IPS-15b (cell line): ENCODE measurements around the gene LYZL6.
"Not testable (repeated sequence)": the region's sequence is repeated elsewhere in the genome, so short reads cannot be mapped to it uniquely, and the experiment has no call there.

Experiments used
- H3K27me3 ChIP-seq: one replicate; pipeline ENCODE4 v1.6.1; 2013; ENCODE audit warnings: low read length; ENCODE audit not compliant: control insufficient read depth, insufficient read depth
- H3K36me3 ChIP-seq: one replicate; pipeline ENCODE4 v1.6.1; 2013; ENCODE audit warnings: low read length; ENCODE audit not compliant: control insufficient read depth, insufficient read depth
- H3K4me1 ChIP-seq: one replicate; pipeline ENCODE4 v1.6.1; 2013; ENCODE audit warnings: mild to moderate bottlenecking, low read length; ENCODE audit not compliant: control insufficient read depth, insufficient read depth
- H3K4me3 ChIP-seq: one replicate; pipeline ENCODE4 v1.5.1; 2013; ENCODE audit warnings: low read depth, low read length
- H3K9ac ChIP-seq: one replicate; pipeline ENCODE4 v1.6.1; 2013; ENCODE audit warnings: low read depth, mild to moderate bottlenecking, low read length
- H3K9me3 ChIP-seq: one replicate; pipeline ENCODE4 v1.6.1; 2013; ENCODE audit warnings: mild to moderate bottlenecking, low read length; ENCODE audit not compliant: control insufficient read depth, insufficient read depth

Gene LYZL6

GRCh38 chr17:35901631-35902175 is 41.8 kb downstream of the LYZL6 start:
- H3K36me3 ChIP-seq = no peaks in the 10 kb centered on the region
- no peak overlapping the region for H3K4me3 ChIP-seq
- H3K4me1 ChIP-seq = no peaks in the 10 kb centered on the region
- H3K9me3 ChIP-seq = no peaks in the 10 kb centered on the region
- no peaks in the 10 kb centered on the region for H3K27me3 ChIP-seq
- no peak overlapping the region for H3K9ac ChIP-seq

DNA sequence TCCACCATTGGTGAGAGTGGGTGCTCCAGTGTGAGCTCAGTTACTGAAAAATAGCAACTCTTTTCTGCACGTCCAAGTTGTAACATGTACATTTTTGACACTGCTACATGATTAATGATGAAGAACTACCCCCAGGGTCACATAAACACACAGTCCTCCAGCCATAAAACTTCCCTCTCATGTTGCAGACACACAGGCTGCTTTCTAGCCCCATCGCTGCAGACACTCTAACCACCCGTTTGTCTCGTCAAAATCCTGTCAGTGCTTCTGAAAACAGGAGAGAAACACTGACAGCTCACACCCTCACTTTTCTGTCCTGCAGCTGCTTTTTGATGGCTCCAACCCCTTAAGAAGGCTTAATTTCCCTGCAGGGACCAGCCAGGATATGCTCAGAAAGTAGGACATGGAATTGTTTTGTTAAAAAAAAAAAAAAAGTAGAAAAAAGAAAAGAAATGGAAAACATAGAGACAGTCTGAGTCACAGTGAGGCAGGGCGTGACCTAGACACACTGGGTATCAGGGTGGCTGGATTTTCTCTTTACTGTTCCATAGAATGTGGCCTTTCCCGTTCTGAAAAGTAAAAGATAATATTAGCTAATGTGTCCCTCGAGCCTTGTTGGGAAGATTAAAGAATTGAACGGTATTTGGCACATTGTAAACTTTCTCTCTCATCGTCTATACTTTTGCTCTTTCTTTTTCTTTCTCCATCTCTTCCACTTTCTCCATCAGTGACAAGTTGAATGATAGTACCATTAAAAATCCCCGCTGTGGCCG is 42.6 kb downstream of the LYZL6 start:
- H3K4me1 ChIP-seq = no peaks in the 10 kb centered on the region
- H3K9me3 ChIP-seq = no peaks in the 10 kb centered on the region
- H3K4me3 ChIP-seq = no peak overlapping the region
- H3K36me3 ChIP-seq = no peaks in the 10 kb centered on the region
- H3K27me3 ChIP-seq = no peaks in the 10 kb centered on the region
- H3K9ac ChIP-seq = no peak overlapping the region

GRCh38 chr17:35900280-35900679 is 43.2 kb downstream of the LYZL6 start:
- Histone ChIP-seq H3K9me3 (no peaks in the 10 kb centered on the region), H3K36me3 (no peaks in the 10 kb centered on the region), H3K27me3 (no peaks in the 10 kb centered on the region), H3K4me1 (no peaks in the 10 kb centered on the region), H3K4me3 (no peak overlapping the region), H3K9ac (no peak overlapping the region)

DNA sequence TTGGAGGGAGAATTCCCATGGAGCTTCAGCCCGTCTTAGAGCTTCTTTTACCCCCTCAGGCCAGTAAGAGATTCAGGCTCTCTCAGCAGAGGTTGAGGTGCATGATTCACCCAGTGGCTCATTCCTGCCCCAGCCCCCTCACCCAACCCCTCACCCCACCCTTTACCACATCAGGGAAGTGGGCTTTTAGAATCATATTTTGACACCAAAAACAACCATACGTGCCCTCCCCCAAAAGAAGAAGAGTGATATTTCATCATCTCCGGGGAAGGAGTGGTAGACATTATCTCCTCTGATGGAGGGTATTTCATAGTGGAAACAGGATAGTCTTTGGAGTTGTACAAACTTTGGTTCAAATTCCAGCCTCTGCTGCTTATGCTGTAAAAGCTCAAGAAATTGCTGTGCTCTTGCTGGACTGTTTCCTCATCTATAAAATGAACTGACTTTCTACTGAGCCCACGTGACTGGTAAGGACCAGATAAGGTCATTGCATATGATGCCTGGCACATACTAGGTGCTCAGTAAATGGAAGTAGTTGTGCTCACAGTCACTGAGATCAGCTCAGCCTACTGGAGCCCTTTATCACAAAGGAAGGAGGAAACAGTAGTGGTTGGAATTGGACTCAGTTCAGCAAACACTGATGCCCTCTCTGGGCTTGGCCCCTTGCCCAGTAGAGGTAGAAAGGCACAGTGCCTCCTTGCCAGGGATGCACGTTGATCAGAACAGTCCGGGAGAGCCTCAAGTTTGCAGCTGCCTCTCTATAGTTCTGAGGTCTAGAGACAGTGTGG is 45.0 kb downstream of the LYZL6 start:
- no peaks in the 10 kb centered on the region for H3K4me1 ChIP-seq
- H3K9ac ChIP-seq = no peak overlapping the region
- H3K27me3 ChIP-seq = no peaks in the 10 kb centered on the region
- no peaks in the 10 kb centered on the region for H3K9me3 ChIP-seq
- H3K36me3 ChIP-seq = no peaks in the 10 kb centered on the region
- H3K4me3 ChIP-seq = no peak overlapping the region

DNA sequence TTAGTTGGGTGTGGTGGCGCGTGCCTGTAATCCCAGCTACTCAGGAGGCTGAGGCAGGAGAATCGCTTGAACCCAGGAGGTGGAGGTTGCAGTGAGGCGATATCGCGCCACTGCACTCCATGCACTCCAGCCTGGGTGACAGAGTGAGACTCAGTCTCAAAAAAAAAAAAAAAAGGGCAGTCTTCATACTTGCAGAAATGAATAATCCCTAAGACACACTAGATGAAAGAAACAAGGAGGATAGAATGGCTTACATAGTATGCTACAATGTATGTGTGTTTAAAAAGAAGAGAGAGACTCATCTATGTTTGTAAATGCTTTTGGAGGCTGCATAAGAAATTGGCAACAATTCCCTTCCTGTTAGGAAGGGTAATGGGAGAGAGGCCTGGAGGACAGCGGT is 45.7 kb downstream of the LYZL6 start:
- H3K36me3 ChIP-seq, H3K4me3 ChIP-seq, H3K27me3 ChIP-seq, H3K4me1 ChIP-seq, H3K9ac ChIP-seq, H3K9me3 ChIP-seq: not testable (repeated sequence)

DNA sequence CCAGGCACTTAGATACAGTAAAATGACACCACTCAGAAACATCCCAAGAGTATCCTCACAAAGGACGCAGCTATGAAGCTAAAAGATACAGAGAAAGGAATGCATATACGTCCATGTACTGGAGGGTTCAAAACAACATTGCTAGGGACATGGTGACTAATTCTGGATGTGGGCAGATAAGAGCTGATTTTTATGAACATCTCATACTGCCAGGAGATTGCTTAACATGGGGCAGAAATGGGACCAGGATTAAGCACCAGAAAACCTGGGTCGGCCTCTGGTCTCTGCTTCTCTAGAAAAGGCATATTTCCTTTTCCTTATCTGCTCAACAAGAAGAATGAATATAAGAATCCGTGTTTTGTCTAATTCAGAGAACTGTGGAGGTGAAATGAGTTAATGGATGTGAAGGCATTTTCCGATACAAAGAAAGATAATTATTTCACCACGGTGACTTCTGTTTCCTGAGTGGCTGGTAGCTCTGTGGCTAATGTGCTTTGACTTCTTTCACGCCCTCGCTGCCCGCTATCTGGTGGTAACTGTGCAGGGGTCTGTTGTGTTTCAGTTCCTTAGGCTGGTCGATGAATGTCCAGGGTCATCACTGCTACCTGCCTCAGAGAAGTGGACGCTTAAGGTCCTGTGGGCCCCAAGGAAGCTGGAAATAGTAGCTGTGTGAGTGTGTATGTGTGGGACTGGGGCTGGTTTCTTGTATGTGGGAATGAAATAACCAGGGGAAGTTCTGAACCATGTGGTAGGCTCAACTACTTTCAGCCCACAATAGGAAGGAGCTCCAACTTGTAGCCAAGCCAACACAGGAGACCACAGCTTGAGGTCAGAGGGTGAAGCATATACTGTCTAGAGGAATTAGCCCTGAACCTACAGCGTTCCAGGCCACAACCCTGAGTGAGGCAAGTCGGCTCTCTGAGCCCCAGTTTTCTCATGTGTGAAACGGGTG is 47.6 kb downstream of the LYZL6 start:
- H3K36me3 ChIP-seq = no peaks in the 10 kb centered on the region
- no peaks in the 10 kb centered on the region for H3K9me3 ChIP-seq
- H3K27me3 ChIP-seq = no peaks in the 10 kb centered on the region
- peaks cover 3% of the 10 kb centered on the region for H3K4me1 ChIP-seq
- no peak overlapping the region for H3K9ac ChIP-seq
- no peak overlapping the region for H3K4me3 ChIP-seq

- H3K4me3 ChIP-seq = no peak overlapping the region
- no peaks in the 10 kb centered on the region for H3K27me3 ChIP-seq
- no peak overlapping the region for H3K9ac ChIP-seq
- H3K9me3 ChIP-seq = no peaks in the 10 kb centered on the region
- H3K36me3 ChIP-seq = no peaks in the 10 kb centered on the region
- peaks cover 9% of the 10 kb centered on the region for H3K4me1 ChIP-seq
These were observed 49.3 kb downstream of the LYZL6 start for GRCh38 chr17:35894206-35894605.

- Histone ChIP-seq H3K4me3 (no peak overlapping the region), H3K9me3 (no peaks in the 10 kb centered on the region), H3K27me3 (no peaks in the 10 kb centered on the region), H3K9ac (no peak overlapping the region), H3K36me3 (no peaks in the 10 kb centered on the region), H3K4me1 (peaks cover 9% of the 10 kb centered on the region)
These were observed 49.8 kb downstream of the LYZL6 start for GRCh38 chr17:35893751-35894150.

DNA sequence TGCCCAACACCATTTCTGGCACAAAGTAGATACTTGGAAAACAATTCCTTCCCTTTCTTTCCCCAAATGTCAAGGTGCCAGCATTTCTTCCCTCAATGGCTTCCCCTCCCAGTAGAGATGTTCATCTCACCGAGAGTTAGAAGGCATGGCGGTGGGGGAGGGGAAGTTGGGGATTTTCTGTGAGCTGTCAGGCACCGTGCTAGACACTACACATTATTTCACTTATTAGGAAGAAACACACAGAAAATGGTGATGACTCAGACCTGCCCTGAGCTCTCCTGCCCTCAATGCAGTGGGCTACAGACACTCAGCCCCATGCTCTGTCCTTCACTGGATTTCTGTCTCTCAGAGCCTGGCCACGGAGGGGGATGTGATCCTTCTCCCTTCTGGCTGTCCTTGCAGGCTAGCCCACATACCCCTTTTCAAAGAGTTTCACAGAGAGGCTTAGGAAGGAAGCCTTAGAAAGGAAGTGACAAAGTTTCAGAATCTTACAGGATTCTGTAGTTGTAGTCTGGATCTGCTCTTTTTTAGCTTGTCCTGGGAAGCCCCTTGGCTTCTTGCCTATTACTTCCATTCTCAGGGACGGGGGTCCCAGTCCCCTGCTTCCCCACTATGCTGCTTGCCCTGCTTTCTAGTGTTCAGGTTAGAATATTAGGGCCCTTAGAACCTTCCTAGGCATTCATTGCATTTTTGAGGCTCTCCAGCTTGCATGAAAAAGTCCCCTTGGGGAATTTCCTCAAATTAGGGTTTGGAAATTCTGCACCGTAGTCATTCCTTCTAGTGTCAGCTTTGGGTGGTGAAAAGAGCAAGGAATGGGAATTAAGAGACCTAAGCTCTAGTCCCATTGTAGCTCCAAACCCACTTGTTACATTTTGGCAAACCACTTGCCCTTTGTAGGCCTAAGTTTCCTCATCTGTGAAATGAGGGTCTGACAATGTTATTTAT is 51.1 kb downstream of the LYZL6 start:
- H3K36me3 ChIP-seq = no peaks in the 10 kb centered on the region
- H3K9me3 ChIP-seq = no peaks in the 10 kb centered on the region
- no peaks in the 10 kb centered on the region for H3K27me3 ChIP-seq
- no peak overlapping the region for H3K4me3 ChIP-seq
- H3K9ac ChIP-seq = no peak overlapping the region
- peaks cover 9% of the 10 kb centered on the region for H3K4me1 ChIP-seq

DNA sequence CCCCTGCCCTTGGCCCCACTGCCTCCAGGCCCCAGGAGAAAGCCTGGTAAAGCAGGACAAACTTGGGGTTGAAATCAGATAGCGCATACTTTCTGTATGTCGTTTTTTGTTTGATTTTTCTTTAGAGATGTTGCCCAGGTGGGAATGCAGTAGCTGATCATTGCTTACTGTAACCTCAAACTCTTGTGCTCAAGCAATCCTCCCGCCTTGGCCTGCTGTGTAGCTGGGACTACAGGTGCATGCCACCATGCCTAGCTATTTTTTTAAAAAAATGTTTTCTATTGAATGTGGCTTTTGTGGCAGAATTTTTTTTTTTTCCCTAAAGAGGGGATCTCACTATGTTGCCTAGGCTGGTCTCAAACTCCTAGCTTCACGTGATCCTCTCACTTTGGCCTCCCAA is 52.2 kb downstream of the LYZL6 start:
- H3K4me3 ChIP-seq = no peak overlapping the region
- H3K9me3 ChIP-seq = no peaks in the 10 kb centered on the region
- no peak overlapping the region for H3K9ac ChIP-seq
- H3K36me3 ChIP-seq = no peaks in the 10 kb centered on the region
- no peaks in the 10 kb centered on the region for H3K27me3 ChIP-seq
- peaks cover 9% of the 10 kb centered on the region for H3K4me1 ChIP-seq
